Fibroblast of lung (primary cell): ENCODE results near the gene DAAM1.

Source experiments
- EZH2 ChIP-seq: IDR thresholded peaks from 2 replicates; pipeline ENCODE4 v1.5.1; 2012; ENCODE audit warnings: low read length, control low read depth, mild to moderate bottlenecking; ENCODE audit errors: missing control alignments
- TF ChIP-seq, protein P1 (sequence below), 2 donors: IDR thresholded peaks in 1 of 2; conservative IDR thresholded peaks in 1 of 2; 1 replicate in 1 of 2; 2 replicates in 1 of 2; pipeline ENCODE4 v1.5.1; 2011 to 2012; ENCODE audit warnings: low read length in 2 of 2, control low read depth in 1 of 2, inconsistent platforms in 1 of 2, low read depth in 1 of 2, mild to moderate bottlenecking in 1 of 2

DNA sequence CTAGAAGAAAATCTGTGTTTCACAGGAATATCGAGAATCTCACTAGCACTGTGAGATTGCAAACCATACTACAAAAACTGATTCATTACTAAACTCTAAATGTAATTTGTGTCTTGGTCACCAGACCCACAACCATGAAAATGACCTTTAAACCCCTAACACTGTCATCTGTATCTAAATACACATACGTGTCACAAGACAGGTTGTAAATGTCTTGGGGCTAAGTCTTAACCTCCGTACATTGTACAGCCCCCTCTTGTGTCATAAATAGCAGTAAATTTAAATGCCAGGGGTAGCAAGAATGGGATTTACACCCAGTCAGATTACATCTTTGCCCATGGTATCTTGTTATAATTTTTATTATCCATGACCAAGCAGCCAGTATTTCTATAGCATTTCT lies 159.4 kb downstream of the DAAM1 start:
- TF ChIP-seq, protein P1, sequence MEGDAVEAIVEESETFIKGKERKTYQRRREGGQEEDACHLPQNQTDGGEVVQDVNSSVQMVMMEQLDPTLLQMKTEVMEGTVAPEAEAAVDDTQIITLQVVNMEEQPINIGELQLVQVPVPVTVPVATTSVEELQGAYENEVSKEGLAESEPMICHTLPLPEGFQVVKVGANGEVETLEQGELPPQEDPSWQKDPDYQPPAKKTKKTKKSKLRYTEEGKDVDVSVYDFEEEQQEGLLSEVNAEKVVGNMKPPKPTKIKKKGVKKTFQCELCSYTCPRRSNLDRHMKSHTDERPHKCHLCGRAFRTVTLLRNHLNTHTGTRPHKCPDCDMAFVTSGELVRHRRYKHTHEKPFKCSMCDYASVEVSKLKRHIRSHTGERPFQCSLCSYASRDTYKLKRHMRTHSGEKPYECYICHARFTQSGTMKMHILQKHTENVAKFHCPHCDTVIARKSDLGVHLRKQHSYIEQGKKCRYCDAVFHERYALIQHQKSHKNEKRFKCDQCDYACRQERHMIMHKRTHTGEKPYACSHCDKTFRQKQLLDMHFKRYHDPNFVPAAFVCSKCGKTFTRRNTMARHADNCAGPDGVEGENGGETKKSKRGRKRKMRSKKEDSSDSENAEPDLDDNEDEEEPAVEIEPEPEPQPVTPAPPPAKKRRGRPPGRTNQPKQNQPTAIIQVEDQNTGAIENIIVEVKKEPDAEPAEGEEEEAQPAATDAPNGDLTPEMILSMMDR (conservative IDR thresholded peaks at IDR 0.05 in 1 of 2, IDR thresholded peaks at IDR 0.05 in 1 of 2; ENCODE audit: low read depth in 1 of 2, low read length in 2 of 2) = no peak
- TF ChIP-seq EZH2 = no peak
